HCT116 (cell line): Measurements from ENCODE around the gene ST6GALNAC5.

Source experiments
- CTCF ChIP-seq, 3 experiments: fragments of 200-600 bp in 1 of 3; sonication (generic) in 1 of 3; IDR thresholded peaks in 2 of 3; conservative IDR thresholded peaks in 1 of 3; 2 replicates each; pipeline ENCODE4 v1.5.1; 2012 to 2017; ENCODE audit warnings: low read depth in 2 of 3, low read length in 2 of 3, antibody characterized with exemption in 1 of 3, borderline replicate concordance in 1 of 3, control low read depth in 1 of 3, mild to moderate bottlenecking in 1 of 3, mixed read lengths in 1 of 3, mixed run types in 1 of 3, moderate library complexity in 1 of 3; ENCODE audit not compliant: insufficient read depth in 1 of 3
- TF ChIP-seq, protein P1 (sequence below): IDR thresholded peaks from 2 replicates; pipeline ENCODE4 v1.6.1; 2012

GRCh38 chr1:76961181-76961819 is 94.0 kb downstream of the ST6GALNAC5 start:
- TF ChIP-seq CTCF (IDR thresholded peaks at IDR 0.05 in 2 of 3, conservative IDR thresholded peaks at IDR 0.05 in 1 of 3; ENCODE audit: borderline replicate concordance in 1 of 3, insufficient read depth in 1 of 3, low read depth in 2 of 3, low read length in 2 of 3): no peak
- TF ChIP-seq, protein P1, sequence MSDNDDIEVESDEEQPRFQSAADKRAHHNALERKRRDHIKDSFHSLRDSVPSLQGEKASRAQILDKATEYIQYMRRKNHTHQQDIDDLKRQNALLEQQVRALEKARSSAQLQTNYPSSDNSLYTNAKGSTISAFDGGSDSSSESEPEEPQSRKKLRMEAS: no peak
